BLaER1 treated with 17β-estradiol and CSF1 and Interleukin-3, amounts not matched to agents 10 nM and 100 nM (cell line): ENCODE results near the gene OR10T2.
"Not testable (repeated sequence)": the region's sequence is repeated elsewhere in the genome, so short reads cannot be mapped to it uniquely, and the experiment has no call there.

Experiments used
- H3K27ac ChIP-seq, 11 experiments: shearing (Covaris generic); formaldehyde crosslinking; 2 replicates each; pipeline ENCODE4 v1.8.1; 2022
- H3K27me3 ChIP-seq, 11 experiments: shearing (Covaris generic); formaldehyde crosslinking; 2 replicates each; pipeline ENCODE4 v1.8.1; 2022
- H3K36me3 ChIP-seq, 11 experiments: shearing (Covaris generic); formaldehyde crosslinking; 2 replicates each; pipeline ENCODE4 v1.8.1; 2022
- H3K4me1 ChIP-seq, 10 experiments: shearing (Covaris generic); formaldehyde crosslinking; 2 replicates each; pipeline ENCODE4 v1.8.1; 2022
- H3K4me2 ChIP-seq, 11 experiments: shearing (Covaris generic); formaldehyde crosslinking; 2 replicates each; pipeline ENCODE4 v1.8.1; 2022
- H3K4me3 ChIP-seq, 10 experiments: shearing (Covaris generic); formaldehyde crosslinking; 2 replicates each; pipeline ENCODE4 v1.8.1; 2022
- H3K9ac ChIP-seq, 11 experiments: shearing (Covaris generic); formaldehyde crosslinking; 2 replicates each; pipeline ENCODE4 v1.8.1; 2022
- H3K9me3 ChIP-seq, 11 experiments: shearing (Covaris generic); formaldehyde crosslinking; replicated peaks in 1 of 11; 2 replicates each; pipeline ENCODE4 v1.8.1; 2022
- H4K20me1 ChIP-seq, 11 experiments: shearing (Covaris generic); formaldehyde crosslinking; 2 replicates each; pipeline ENCODE4 v1.8.1; 2022
- Cebpa-rat ChIP-seq, 11 experiments: shearing (Covaris generic); IDR thresholded peaks; 2 replicates each; pipeline ENCODE4 v1.8.1; 2022

Gene OR10T2

GRCh38 chr1:158407092-158407491, 7.8 kb upstream of the OR10T2 start:
- H3K27ac ChIP-seq, result no peak overlapping the region
- TF ChIP-seq Cebpa-rat (IDR thresholded peaks at IDR 0.05), result no peak
- peaks cover 0 to 5% (median 0%) of the 10 kb centered on the region in 10 experiments; a peak in 1 of 20 replicates for H3K4me1 ChIP-seq
- no peaks in the 10 kb centered on the region for H3K27me3 ChIP-seq
- H3K4me2 ChIP-seq, result no peak overlapping the region
- no peaks in the 10 kb centered on the region for H3K9me3 ChIP-seq
- H4K20me1 ChIP-seq, result no peaks in the 10 kb centered on the region
- no peaks in the 10 kb centered on the region for H3K36me3 ChIP-seq
- no peak overlapping the region for H3K9ac ChIP-seq
- H3K4me3 ChIP-seq, result no peak overlapping the region

GRCh38 chr1:158400871-158401270, 1.6 kb upstream of the OR10T2 start:
- H3K4me3 ChIP-seq, result no peak overlapping the region
- H3K4me2 ChIP-seq, result no peak overlapping the region
- TF ChIP-seq Cebpa-rat (IDR thresholded peaks at IDR 0.05), result no peak
- no peaks in the 10 kb centered on the region for H3K36me3 ChIP-seq
- H3K9ac ChIP-seq, result no peak overlapping the region
- no peaks in the 10 kb centered on the region for H3K4me1 ChIP-seq
- H3K27ac ChIP-seq, result no peak overlapping the region
- H3K27me3 ChIP-seq, result no peaks in the 10 kb centered on the region
- H4K20me1 ChIP-seq, result no peaks in the 10 kb centered on the region
- H3K9me3 ChIP-seq, result no peaks in the 10 kb centered on the region

GRCh38 chr1:158396646-158397045, 2.6 kb downstream of the OR10T2 start:
- H3K4me2 ChIP-seq, result no peak overlapping the region
- no peak overlapping the region for H3K4me3 ChIP-seq
- H3K9me3 ChIP-seq, result no peaks in the 10 kb centered on the region
- H3K4me1 ChIP-seq, result no peaks in the 10 kb centered on the region
- TF ChIP-seq Cebpa-rat (IDR thresholded peaks at IDR 0.05), result no peak
- H3K9ac ChIP-seq, result no peak overlapping the region
- no peak overlapping the region for H3K27ac ChIP-seq
- no peaks in the 10 kb centered on the region for H4K20me1 ChIP-seq
- no peaks in the 10 kb centered on the region for H3K27me3 ChIP-seq
- H3K36me3 ChIP-seq, result no peaks in the 10 kb centered on the region

- no peak for TF ChIP-seq Cebpa-rat (IDR thresholded peaks at IDR 0.05)
- Histone ChIP-seq H3K27me3 (no peaks in the 10 kb centered on the region), H3K4me3 (no peak overlapping the region), H3K4me1 (no peaks in the 10 kb centered on the region), H3K4me2 (no peak overlapping the region), H3K9me3 (no peaks in the 10 kb centered on the region), H3K27ac (no peak overlapping the region), H3K9ac (no peak overlapping the region), H4K20me1 (no peaks in the 10 kb centered on the region), H3K36me3 (no peaks in the 10 kb centered on the region)
Measured at GRCh38 chr1:158393476-158393875, 5.8 kb downstream of the OR10T2 start.

GRCh38 chr1:158391099-158391498, 8.2 kb downstream of the OR10T2 start:
- Histone ChIP-seq H3K9me3 (peaks cover 0 to 7% (median 0%) of the 10 kb centered on the region in 11 experiments; a peak in 1 of 22 replicates), H3K4me3 (no peak overlapping the region), H3K27me3 (no peaks in the 10 kb centered on the region), H3K27ac (no peak overlapping the region), H3K4me2 (no peak overlapping the region), H3K9ac (no peak overlapping the region), H3K36me3 (no peaks in the 10 kb centered on the region), H3K4me1 (no peaks in the 10 kb centered on the region), H4K20me1 (no peaks in the 10 kb centered on the region)
- TF ChIP-seq Cebpa-rat (IDR thresholded peaks at IDR 0.05), result no peak

- no peak overlapping the region for H3K27ac ChIP-seq
- no peak overlapping the region for H3K4me2 ChIP-seq
- H3K27me3 ChIP-seq, result no peaks in the 10 kb centered on the region
- H3K4me1 ChIP-seq, result no peaks in the 10 kb centered on the region
- no peak overlapping the region for H3K9ac ChIP-seq
- H3K9me3 ChIP-seq, result peaks cover 0 to 7% (median 0%) of the 10 kb centered on the region in 11 experiments; a peak in 1 of 22 replicates
- H4K20me1 ChIP-seq, result no peaks in the 10 kb centered on the region
- no peak overlapping the region for H3K4me3 ChIP-seq
- no peaks in the 10 kb centered on the region for H3K36me3 ChIP-seq
- no peak for TF ChIP-seq Cebpa-rat (IDR thresholded peaks at IDR 0.05)
Measured at GRCh38 chr1:158390331-158390730, 8.9 kb downstream of the OR10T2 start.

- no peaks in the 10 kb centered on the region for H3K36me3 ChIP-seq
- peak overlapping the region in 4 of 11 experiments; percentile 42 to 55 (median 44); a peak in 5 of 22 replicates for H3K4me2 ChIP-seq
- no peak overlapping the region for H3K4me3 ChIP-seq
- no peak overlapping the region for H3K27ac ChIP-seq
- 0 out of 22 replicates have a peak, but pooled peaks cover 0 to 3% (median 0%) of the 10 kb centered on the region in 11 experiments for H3K27me3 ChIP-seq
- H3K4me1 ChIP-seq, result peaks cover 0 to 14% (median 2%) of the 10 kb centered on the region in 10 experiments; a peak in 10 of 20 replicates
- no peak for TF ChIP-seq Cebpa-rat (IDR thresholded peaks at IDR 0.05)
- H3K9me3 ChIP-seq, result peaks cover 36 to 45% (median 36%) of the 10 kb centered on the region in 11 experiments
- no peak overlapping the region for H3K9ac ChIP-seq
- no peaks in the 10 kb centered on the region for H4K20me1 ChIP-seq
Measured at GRCh38 chr1:158374860-158375259, 24.4 kb downstream of the OR10T2 start.

GRCh38 chr1:158374101-158374500, 25.2 kb downstream of the OR10T2 start:
- H3K27me3 ChIP-seq, H3K4me3 ChIP-seq, H3K27ac ChIP-seq, H4K20me1 ChIP-seq, H3K9ac ChIP-seq, H3K36me3 ChIP-seq: not testable (repeated sequence)
- Histone ChIP-seq H3K4me1 (peaks cover 0 to 14% (median 2%) of the 10 kb centered on the region in 10 experiments; a peak in 10 of 20 replicates), H3K4me2 (peak overlapping the region in 5 of 11 experiments; percentile 40 to 55 (median 44); a peak in 8 of 22 replicates), H3K9me3 (peaks cover 36 to 45% (median 36%) of the 10 kb centered on the region in 11 experiments)

GRCh38 chr1:158371188-158371953, 27.9 kb downstream of the OR10T2 start:
- no peak for TF ChIP-seq Cebpa-rat (IDR thresholded peaks at IDR 0.05)
- Histone ChIP-seq H3K4me1 (peaks cover 0 to 14% (median 2%) of the 10 kb centered on the region in 10 experiments; a peak in 10 of 20 replicates), H3K36me3 (no peaks in the 10 kb centered on the region), H3K9ac (no peak overlapping the region), H3K4me3 (no peak overlapping the region), H3K27me3 (0 out of 22 replicates have a peak, but pooled peaks cover 0 to 3% (median 0%) of the 10 kb centered on the region in 11 experiments), H3K4me2 (no peak overlapping the region), H3K9me3 (peaks cover 36 to 46% (median 37%) of the 10 kb centered on the region in 11 experiments), H4K20me1 (no peaks in the 10 kb centered on the region), H3K27ac (no peak overlapping the region)

GRCh38 chr1:158366783-158367182, 32.5 kb downstream of the OR10T2 start:
- TF ChIP-seq Cebpa-rat (IDR thresholded peaks at IDR 0.05), result no peak
- Histone ChIP-seq H4K20me1 (no peaks in the 10 kb centered on the region), H3K9ac (no peak overlapping the region), H3K27me3 (0 out of 22 replicates have a peak, but pooled peaks cover 0 to 3% (median 0%) of the 10 kb centered on the region in 11 experiments), H3K27ac (no peak overlapping the region), H3K36me3 (no peaks in the 10 kb centered on the region), H3K4me3 (no peak overlapping the region), H3K9me3 (peaks cover 10 to 38% (median 18%) of the 10 kb centered on the region in 11 experiments), H3K4me2 (no peak overlapping the region), H3K4me1 (no peaks in the 10 kb centered on the region)
